HUES48 (cell line): Measurements from ENCODE around the gene ATF7IP2.
"Not testable (repeated sequence)": the region's sequence is repeated elsewhere in the genome, so short reads cannot be mapped to it uniquely, and the experiment has no call there.

Experiments used
- H3K27ac ChIP-seq: one replicate; pipeline ENCODE4 v1.7.0; 2013; ENCODE audit warnings: low read depth, low read length, inconsistent platforms
- H3K27me3 ChIP-seq: 2 replicates; pipeline ENCODE4 v1.6.1; 2013; ENCODE audit warnings: mild to moderate bottlenecking, low read length; ENCODE audit not compliant: control insufficient read depth, insufficient read depth
- H3K36me3 ChIP-seq: 2 replicates; pipeline ENCODE4 v1.6.1; 2013; ENCODE audit warnings: low read length; ENCODE audit not compliant: control insufficient read depth, insufficient read depth
- H3K4me1 ChIP-seq: 2 replicates; pipeline ENCODE4 v1.6.1; 2013; ENCODE audit warnings: mild to moderate bottlenecking, low read length; ENCODE audit not compliant: control insufficient read depth, insufficient read depth
- H3K4me3 ChIP-seq: 2 replicates; pipeline ENCODE4 v1.5.1; 2013; ENCODE audit warnings: mild to moderate bottlenecking, low read depth, low read length
- H3K9ac ChIP-seq: 2 replicates; pipeline ENCODE4 v1.6.1; 2013; ENCODE audit warnings: mild to moderate bottlenecking, low read depth, low read length, moderate library complexity
- H3K9me3 ChIP-seq: 2 replicates; pipeline ENCODE4 v1.6.1; 2013; ENCODE audit warnings: low read length; ENCODE audit not compliant: control insufficient read depth, insufficient read depth

The ATF7IP2 gene

DNA sequence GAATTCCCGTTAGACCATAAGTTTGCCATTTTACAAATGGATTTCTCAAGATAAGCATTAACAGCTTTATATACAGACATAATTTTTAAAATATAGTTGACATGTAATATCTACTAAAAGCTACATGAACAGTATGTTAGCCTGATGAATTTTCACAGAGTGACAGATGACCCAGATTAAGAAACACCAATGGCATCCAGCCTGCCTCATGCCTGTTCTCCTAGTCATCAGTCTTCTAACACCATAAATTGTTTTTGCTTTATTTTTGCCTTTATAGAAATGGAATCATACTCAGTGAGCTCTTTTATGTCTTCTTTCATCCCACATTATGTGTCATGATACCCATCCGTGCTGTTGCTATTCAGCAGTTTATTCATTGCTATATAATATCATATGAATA is 80.0 kb downstream of the ATF7IP2 start:
- Histone ChIP-seq H3K4me3 (no peak overlapping the region), H3K27me3 (no peaks in the 10 kb centered on the region), H3K4me1 (no peaks in the 10 kb centered on the region), H3K9ac (no peak overlapping the region), H3K9me3 (no peaks in the 10 kb centered on the region), H3K27ac (no peak overlapping the region), H3K36me3 (no peaks in the 10 kb centered on the region; the same call in 1 of the 2 replicates)

DNA sequence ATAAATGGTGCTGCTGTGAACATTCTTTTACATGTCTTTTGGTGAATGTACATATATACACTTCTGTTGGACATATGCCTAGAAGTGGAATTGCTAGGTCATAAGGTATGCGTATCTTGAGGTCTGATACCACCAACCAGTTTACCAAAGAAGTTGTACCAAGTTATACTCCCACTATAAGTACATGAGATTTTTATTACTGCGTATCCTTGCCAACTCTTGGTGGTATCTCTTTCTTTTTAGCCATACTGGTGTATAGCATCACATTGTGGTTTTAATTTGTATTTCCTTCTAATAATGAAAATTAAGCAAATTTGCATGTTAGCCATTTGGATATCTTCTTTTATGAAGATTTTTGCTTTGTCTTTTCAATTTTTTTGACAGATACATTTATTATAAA is 80.5 kb downstream of the ATF7IP2 start:
- no peaks in the 10 kb centered on the region for H3K9me3 ChIP-seq
- no peaks in the 10 kb centered on the region for H3K27me3 ChIP-seq
- no peaks in the 10 kb centered on the region for H3K4me1 ChIP-seq
- H3K4me3 ChIP-seq = no peak overlapping the region
- no peak overlapping the region for H3K27ac ChIP-seq
- no peaks in the 10 kb centered on the region; the same call in 1 of the 2 replicates for H3K36me3 ChIP-seq
- H3K9ac ChIP-seq = no peak overlapping the region

DNA sequence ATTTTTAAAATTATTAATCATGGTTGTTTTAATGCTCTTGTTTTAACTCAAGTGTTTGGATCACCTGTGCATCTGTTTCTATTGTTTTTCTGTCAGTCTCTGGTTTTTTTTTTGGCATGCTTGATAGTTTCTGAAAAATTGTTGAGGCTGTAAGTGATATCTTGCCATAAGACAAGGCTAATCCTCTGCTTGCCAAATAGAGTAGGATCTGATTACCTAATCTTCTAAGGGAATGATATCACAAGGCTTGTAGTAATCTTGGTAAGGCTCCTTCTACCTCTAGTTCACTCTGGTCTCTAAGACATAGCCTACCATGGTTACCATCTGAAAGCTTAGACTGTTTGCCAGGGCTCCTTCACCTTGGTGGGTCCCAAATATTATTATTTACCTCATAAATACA is 81.0 kb downstream of the ATF7IP2 start:
- Histone ChIP-seq H3K27me3 (no peaks in the 10 kb centered on the region), H3K9ac (no peak overlapping the region), H3K4me1 (no peaks in the 10 kb centered on the region), H3K9me3 (no peaks in the 10 kb centered on the region), H3K27ac (no peak overlapping the region), H3K36me3 (no peaks in the 10 kb centered on the region; the same call in 1 of the 2 replicates), H3K4me3 (no peak overlapping the region)

DNA sequence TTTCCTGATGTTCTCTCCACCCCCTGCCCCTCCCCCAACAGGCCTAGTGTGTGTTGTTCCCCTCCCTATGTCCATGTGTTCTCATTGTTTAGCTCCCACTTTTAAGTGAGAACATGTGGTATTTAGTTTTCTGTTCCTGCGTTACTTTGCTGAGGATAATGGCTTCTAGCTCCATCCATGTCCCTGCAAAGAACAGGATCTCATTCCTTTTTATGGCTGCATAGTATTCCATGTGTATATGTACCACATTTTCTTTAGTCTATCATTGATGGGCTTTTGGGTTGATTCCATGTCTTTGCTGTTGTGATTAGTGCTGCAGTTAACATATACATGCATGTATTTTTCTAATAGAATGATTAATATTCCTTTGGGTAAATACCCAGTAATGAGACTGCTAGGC is 90.8 kb downstream of the ATF7IP2 start:
- not testable (repeated sequence) for H3K27ac ChIP-seq, H3K27me3 ChIP-seq, H3K4me1 ChIP-seq, H3K9me3 ChIP-seq, H3K9ac ChIP-seq, H3K4me3 ChIP-seq
- H3K36me3 ChIP-seq = peaks cover 39% of the 10 kb centered on the region

DNA sequence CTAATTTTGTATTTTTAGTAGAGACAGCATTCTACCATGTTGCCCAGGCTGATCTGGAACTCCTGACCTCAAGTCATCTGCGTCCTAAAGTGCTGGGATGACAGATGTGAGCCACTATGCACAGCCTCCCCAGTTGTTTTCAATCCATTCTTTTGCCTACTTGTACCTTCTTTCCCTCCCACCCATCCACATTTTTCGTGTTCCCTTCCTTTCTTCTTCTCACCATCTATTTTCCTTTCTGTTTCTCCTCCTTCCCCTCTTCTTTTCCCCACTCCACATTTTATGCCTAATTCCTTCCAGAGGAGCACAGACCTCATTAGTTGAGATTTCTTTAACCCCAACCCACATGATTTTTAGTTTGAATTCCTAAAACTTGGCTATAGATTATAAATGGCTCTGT is 94.3 kb downstream of the ATF7IP2 start:
- no peaks in the 10 kb centered on the region for H3K4me1 ChIP-seq
- H3K4me3 ChIP-seq = no peak overlapping the region
- no peaks in the 10 kb centered on the region for H3K27me3 ChIP-seq
- H3K36me3 ChIP-seq = peaks cover 20% of the 10 kb centered on the region
- no peak overlapping the region for H3K9ac ChIP-seq
- no peak overlapping the region for H3K27ac ChIP-seq
- peaks cover 11% of the 10 kb centered on the region for H3K9me3 ChIP-seq

DNA sequence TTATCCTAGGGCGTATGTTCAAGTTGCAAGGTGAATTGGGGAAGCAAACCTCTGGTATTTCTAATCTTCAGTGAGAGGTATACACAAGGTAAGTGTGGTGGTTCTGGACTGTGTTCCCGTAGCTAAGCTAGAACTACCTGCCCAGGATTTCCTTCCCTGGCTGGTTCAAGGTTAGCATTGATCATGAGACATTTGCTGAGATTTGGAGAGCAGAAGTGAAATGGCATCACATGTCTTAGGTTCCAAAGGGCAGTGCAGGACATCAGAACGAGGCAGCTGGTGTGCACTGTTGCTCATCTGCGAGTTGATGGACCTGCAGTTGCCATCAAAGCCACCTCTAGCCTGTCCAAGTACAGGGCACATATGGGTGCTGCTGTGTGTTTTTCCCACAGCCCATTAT is 99.3 kb downstream of the ATF7IP2 start:
- no peak overlapping the region for H3K27ac ChIP-seq
- H3K4me1 ChIP-seq = no peaks in the 10 kb centered on the region
- H3K9ac ChIP-seq = no peak overlapping the region
- no peak overlapping the region for H3K4me3 ChIP-seq
- H3K9me3 ChIP-seq = peaks cover 19% of the 10 kb centered on the region
- H3K36me3 ChIP-seq = peaks cover 8% of the 10 kb centered on the region; the same call in 1 of the 2 replicates
- no peaks in the 10 kb centered on the region for H3K27me3 ChIP-seq

DNA sequence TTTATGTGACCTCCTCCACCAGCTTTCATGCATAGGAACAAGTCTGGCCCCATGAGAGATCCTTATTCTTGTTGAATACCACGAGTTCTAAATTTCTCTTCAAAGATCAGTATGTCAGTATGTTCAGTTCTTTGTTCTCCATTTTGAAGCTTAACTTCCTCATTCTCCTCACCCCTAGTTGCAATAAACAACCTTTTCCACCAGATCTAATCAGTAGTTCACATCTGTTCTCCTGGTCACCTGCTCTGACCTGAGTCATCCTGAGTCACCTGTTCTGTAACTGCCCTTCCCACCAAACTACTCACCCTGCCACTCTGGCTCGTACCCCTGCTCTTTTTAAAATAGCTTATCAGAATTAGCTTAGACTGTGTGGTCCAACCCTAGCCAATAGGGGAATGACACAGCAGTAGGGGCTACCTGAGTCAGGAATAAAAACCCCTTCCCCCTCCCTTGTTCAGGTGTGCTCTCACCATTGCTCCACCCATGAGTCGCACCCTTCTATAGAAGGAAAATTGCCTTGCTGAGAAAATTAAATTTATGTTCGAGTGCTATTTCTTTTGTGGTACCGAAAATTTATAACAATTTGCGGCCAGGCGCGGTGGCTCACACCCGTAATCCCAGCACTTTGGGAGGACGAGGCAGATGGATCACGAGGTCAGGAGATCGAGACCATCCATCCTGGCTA is 100.0 kb downstream of the ATF7IP2 start:
- no peak overlapping the region for H3K27ac ChIP-seq
- no peaks in the 10 kb centered on the region for H3K27me3 ChIP-seq
- H3K9me3 ChIP-seq = peaks cover 19% of the 10 kb centered on the region
- H3K4me3 ChIP-seq = no peak overlapping the region
- no peaks in the 10 kb centered on the region for H3K4me1 ChIP-seq
- no peak overlapping the region for H3K9ac ChIP-seq
- H3K36me3 ChIP-seq = peaks cover 5% of the 10 kb centered on the region; the same call in 1 of the 2 replicates

DNA sequence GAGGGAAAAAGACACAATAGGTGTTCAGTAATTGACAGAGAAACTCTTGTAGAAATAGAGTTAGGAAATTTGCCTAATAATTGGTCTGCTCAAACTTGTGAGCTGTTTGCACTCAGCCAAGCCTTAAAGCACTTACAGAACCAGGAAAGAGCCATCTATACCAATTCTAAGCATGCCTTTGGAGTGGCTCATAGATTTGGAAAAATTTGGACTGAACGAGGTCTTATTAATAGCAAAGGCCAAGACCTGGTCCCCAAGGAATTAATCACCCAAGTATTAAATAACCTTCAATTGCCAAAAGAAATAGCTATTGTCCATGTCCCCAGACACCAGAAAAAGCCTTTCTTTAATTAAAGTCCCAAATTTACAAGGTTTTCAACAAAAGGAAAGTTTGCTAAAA is 104.3 kb downstream of the ATF7IP2 start:
- H3K27me3 ChIP-seq = no peaks in the 10 kb centered on the region
- no peaks in the 10 kb centered on the region for H3K36me3 ChIP-seq
- no peak overlapping the region for H3K4me3 ChIP-seq
- H3K9me3 ChIP-seq = peaks cover 15% of the 10 kb centered on the region
- H3K27ac ChIP-seq = no peak overlapping the region
- no peaks in the 10 kb centered on the region for H3K4me1 ChIP-seq
- no peak overlapping the region for H3K9ac ChIP-seq

DNA sequence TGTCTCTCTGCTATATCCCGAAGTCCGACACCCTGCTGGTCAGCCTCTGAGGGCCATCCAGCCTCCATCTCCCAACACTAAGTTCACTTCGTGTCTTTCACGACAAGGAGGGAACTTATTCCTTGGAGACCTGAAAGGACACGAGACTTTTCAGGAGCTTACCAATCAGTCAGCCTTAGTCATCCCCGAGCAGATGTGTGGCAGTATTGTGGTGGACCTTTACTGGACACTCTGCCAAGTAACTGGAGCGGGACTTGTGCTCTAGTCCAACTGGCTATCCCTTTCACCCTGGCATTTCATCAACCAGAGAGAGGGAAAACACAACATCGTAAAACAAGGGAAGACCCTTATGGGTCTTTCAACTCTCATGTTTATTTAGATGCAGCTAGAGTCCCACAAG is 107.4 kb downstream of the ATF7IP2 start:
- H3K9me3 ChIP-seq = peaks cover 3% of the 10 kb centered on the region; the same call in 1 of the 2 replicates
- H3K27me3 ChIP-seq = no peaks in the 10 kb centered on the region
- H3K27ac ChIP-seq = no peak overlapping the region
- H3K9ac ChIP-seq = no peak overlapping the region
- no peak overlapping the region for H3K4me3 ChIP-seq
- H3K36me3 ChIP-seq = no peaks in the 10 kb centered on the region
- H3K4me1 ChIP-seq = no peaks in the 10 kb centered on the region

DNA sequence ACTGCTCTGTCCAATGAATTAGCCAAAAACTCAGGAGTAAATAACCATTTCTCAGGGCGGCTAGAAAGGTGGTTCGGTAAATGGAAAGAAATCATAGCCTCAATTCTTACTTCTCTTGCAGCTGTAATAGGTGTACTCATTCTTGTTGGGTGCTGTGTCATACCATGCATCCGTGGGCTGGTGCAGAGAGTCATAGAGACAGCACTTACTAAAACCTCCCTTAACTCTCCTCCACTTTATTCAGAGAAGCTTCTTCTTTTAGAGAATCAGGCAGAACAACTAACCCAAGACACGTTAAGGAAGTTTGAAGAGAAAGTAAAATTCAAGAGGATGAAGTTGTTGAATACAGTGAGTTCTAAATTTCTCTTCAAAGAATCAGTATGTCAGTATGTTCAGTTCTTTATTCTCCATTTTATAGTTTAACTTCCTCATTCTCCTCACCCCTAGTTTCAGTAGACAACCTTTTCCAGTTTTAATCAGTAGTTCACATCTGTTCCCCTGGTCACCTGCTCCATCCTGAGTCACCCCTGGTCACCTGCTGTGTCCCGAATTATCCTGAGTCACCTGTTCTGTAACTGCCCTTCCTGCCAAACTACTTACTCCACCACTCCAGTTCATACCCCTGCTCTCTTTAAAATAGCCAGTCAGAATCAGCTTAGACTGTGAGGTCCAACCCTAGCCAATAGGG is 108.6 kb downstream of the ATF7IP2 start:
- no peaks in the 10 kb centered on the region for H3K4me1 ChIP-seq
- H3K36me3 ChIP-seq = no peaks in the 10 kb centered on the region
- no peak overlapping the region for H3K4me3 ChIP-seq
- no peak overlapping the region for H3K27ac ChIP-seq
- H3K9ac ChIP-seq = no peak overlapping the region
- peaks cover 3% of the 10 kb centered on the region; the same call in 1 of the 2 replicates for H3K9me3 ChIP-seq
- no peaks in the 10 kb centered on the region for H3K27me3 ChIP-seq

DNA sequence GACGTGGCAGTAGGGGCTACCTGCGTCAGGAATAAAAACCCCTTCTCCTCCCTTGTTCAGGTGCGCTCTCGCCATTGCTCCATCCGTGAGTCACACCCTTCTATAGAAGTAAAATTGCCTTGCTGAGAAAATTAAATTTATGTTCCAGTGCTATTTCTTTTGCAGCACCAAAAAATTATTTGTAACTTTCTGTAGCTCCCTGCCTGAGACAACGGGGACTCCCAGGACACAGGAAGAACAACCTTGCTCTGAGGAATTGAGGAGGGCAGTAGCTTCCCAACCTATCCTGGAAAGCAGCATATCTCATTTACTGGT is 109.1 kb downstream of the ATF7IP2 start:
- no peak overlapping the region for H3K4me3 ChIP-seq
- H3K27me3 ChIP-seq = no peaks in the 10 kb centered on the region
- no peak overlapping the region for H3K27ac ChIP-seq
- H3K9me3 ChIP-seq = peaks cover 3% of the 10 kb centered on the region; the same call in 1 of the 2 replicates
- no peaks in the 10 kb centered on the region for H3K36me3 ChIP-seq
- no peak overlapping the region for H3K9ac ChIP-seq
- no peaks in the 10 kb centered on the region for H3K4me1 ChIP-seq
